Fibroblast of mammary gland (primary cell): ENCODE results near the gene PLTP.
"Not testable (repeated sequence)": the region's sequence is repeated elsewhere in the genome, so short reads cannot be mapped to it uniquely, and the experiment has no call there.

Experiments used
- DNase-seq: peaks from one replicate; pipeline ENCODE4 v3.0.0-alpha.2; 2010; ENCODE audit warnings: low read depth
- H3K4me3 ChIP-seq: 2 replicates; pipeline ENCODE4 v1.5.1; 2011; ENCODE audit warnings: low read depth, mild to moderate bottlenecking, low read length, moderate library complexity; ENCODE audit not compliant: control insufficient read depth
- CTCF ChIP-seq: conservative IDR thresholded peaks from 2 replicates; pipeline ENCODE4 v1.5.1; 2011; ENCODE audit warnings: low read depth, low read length, inconsistent platforms; ENCODE audit not compliant: control insufficient read depth, insufficient read depth

Gene PLTP

GRCh38 chr20:45911486-45912343 lies at the start of gene PLTP:
TSS of gene PLTP (minus strand) at chr20:45912155. CDS start at chr20:45911452, 703 bp downstream.
- H3K4me3 ChIP-seq = peak within 1 kb of the TSS; percentile 56
- TF ChIP-seq CTCF = no peak
- DNase-seq = peak; percentile 48

DNA sequence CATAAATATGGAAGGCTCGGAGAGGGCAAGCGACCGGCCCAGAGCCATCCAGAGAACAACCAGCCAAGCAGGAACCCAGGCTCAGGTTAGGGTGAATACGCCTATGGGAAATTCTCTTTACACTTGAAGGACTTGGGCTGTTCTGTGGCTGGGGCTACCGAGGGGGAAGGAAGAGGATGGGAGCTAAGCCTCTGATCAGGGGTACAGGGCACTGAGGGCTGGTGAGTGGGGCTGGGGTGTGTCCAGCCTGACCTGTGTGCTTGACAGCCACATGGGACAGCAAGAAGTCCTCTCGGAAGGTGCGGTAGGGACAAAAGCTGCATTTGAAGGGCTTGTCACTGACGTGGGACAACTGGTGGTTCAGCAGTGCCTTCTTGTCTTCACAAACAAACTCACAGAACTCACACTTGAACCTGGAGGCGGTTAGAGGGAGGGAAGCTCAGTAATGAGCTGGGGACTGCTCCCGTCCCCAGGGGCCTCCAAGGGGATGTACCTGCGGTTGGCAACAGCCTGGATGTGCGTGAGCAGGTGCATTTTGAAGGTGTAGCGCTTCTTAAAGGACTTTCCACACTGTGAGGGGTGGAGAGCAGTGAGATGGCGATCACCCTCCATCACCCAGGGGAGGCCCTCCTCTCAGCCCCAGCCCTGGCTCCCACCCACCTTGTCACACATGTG lies 48.1 kb upstream of the PLTP start:
- H3K4me3 ChIP-seq = no peak overlapping the region
- TF ChIP-seq CTCF = no peak
- no peak for DNase-seq

- TF ChIP-seq CTCF = no peak
- no peak for DNase-seq
- H3K4me3 ChIP-seq = no peak overlapping the region
Measured at GRCh38 chr20:45959126-45959525, 47.2 kb upstream of the PLTP start.

- TF ChIP-seq CTCF = no peak
- DNase-seq = no peak
Measured at GRCh38 chr20:45958593-45958992, 46.6 kb upstream of the PLTP start.

DNA sequence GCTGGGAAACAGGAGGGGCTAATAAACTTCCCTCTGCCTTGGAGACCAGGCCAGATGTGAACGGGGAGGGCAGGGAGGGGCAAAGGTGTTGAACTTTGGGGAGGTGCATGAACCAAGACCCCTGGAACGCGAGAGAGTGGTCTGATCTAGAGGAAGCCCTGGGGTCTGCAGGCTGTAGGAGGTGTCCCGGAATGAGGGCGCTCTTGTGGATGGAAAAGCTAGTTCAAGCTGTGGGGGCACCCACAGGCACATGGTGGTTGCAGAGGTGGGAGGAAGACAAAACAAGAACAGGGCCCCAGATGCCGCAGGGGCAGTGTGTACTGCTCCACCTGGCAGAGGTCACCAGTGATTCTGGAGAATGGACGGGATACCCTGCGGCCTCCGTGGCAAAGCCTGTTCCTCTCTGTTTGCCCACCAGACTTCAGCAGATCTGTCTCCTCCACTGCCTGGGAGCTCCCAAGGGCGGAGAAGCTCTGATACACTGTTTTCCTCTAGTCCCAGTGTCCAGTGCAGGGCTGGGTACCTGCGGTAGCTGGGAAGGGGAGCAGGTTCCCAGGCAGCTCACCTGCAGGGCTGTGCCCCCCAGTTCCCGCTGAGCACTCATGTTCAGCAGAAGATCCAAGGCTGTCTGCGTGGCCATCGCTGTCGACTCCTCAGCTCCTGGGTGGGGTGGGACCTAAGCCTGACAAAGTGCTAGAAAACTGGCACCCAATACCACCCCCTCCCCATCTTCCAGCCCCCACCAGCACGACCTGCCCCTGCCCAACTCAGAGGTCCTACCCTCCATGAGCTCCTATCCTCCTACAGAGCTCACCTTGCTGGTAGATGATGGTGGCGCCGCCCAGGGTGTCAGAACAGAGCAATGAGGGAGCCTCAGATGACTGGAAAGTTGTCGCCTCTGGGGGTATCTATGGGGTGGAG lies 45.3 kb upstream of the PLTP start:
- TF ChIP-seq CTCF = no peak
- no peak for DNase-seq
- no peak overlapping the region for H3K4me3 ChIP-seq

More at GRCh38 chr20:45958593-45958992, 46.6 kb upstream of the PLTP start:
- H3K4me3 ChIP-seq = no peak overlapping the region

GRCh38 chr20:45956326-45956725 lies 44.4 kb upstream of the PLTP start:
- not testable (repeated sequence) for DNase-seq, H3K4me3 ChIP-seq
